ENCODE measurements around the gene ABHD13.
"Not testable (repeated sequence)": the region's sequence is repeated elsewhere in the genome, so short reads cannot be mapped to it uniquely, and the experiment has no call there.

The ABHD13 gene

DNA sequence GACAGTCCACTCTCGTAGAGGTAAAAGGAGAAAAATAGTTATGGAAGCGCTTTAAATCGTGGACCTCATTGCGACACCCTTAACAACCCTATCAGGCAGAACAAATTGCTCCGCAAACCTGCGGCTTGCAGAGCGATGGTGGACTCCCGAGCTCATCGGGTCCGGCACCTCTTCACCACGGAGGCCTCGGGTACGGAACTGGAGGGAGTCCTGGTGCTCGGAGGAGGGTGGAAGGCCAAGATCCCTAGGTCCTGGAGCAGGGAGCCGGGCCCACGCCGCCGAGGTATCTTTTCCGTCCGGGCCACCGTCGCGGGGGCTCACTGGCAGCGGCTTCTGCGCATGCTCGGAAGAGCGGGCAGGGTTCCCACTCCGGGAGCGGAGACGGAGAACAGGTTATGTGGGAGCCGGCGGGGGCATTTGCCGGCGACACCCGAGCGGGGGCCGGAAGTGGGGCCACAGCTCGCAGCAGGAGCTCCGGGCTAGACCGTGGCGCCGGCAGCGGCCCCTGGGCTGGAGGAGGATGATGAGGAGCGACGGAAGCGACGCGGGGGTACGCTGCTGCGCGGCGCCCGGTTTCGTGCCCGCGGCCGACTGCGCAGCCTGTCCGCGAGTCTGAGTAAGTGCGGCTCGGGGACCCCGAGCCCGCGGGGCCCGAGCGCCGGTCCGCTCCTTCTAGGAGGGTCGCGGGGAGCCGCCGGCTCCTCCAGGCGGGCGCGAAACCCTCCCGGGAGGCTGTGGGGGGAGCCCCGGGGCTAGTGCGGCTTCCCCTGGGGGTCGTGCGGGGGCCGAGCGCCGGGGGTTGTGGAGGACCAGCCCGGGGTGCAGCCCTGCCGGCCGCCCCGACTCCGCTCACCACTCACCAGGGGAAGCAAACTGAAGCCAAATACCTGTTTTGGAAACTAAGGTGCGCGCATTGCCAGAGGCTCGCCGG, at the start of gene ABHD13:
Gene ABHD13, plus strand, starts transcription at position 349 of the 931 bp plus-strand sequence. CDS start 10,827 bp downstream, outside the sequence.
- FAIRE-seq = peak; percentile 94

GRCh38 chr13:108168929-108169328, 49.3 kb upstream of the ABHD13 start:
- FAIRE-seq = no peak

- peak; percentile 91 for FAIRE-seq
Measured at GRCh38 chr13:108176685-108177274, 41.4 kb upstream of the ABHD13 start.

DNA sequence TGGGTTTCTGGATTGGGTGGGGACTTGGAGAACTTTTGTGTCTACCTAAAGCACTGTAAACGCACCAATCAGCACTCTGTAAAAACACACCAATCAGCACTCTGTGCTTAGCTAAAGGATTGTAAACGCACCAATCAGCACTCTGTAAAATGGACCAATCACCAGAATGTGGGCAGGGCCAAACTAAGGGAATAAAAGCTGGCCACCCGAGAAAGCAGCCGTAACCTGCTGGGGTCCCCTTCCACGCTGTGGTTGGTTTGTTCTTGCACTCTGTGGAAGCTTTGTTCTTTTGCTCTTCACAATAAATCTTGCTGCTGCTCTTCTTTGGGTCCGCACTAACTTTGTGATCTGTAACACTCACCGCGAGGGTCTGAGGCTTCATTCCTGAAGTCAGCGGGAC, 40.1 kb upstream of the ABHD13 start:
- no peak for FAIRE-seq

GRCh38 chr13:108182652-108183051, 35.5 kb upstream of the ABHD13 start:
- FAIRE-seq = no peak

GRCh38 chr13:108185223-108185622, 33.0 kb upstream of the ABHD13 start:
- no peak for FAIRE-seq

DNA sequence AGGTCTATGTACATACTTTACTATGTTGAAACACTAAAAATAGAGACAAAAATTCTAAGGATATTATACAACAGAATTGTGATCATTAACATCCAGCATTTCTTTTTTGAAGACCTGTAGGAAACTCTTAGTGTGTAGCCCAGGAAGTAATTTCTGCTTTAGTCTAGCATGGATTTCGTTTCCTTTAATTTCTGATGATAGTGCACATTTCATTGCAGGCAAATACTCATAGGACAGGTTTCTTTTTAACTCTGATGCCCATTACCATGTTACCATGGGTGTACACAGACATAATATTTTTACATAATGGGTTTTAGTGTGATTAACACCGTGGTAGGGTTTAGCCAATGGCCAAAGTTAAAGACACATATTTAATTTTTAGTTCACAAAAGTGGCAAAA, 29.9 kb upstream of the ABHD13 start:
- FAIRE-seq = no peak

GRCh38 chr13:108190897-108191296, 27.3 kb upstream of the ABHD13 start:
- no peak for FAIRE-seq

GRCh38 chr13:108193806-108194205, 24.4 kb upstream of the ABHD13 start:
- FAIRE-seq = no peak

GRCh38 chr13:108194435-108194936, 23.7 kb upstream of the ABHD13 start:
- FAIRE-seq = no peak

- FAIRE-seq = no peak
Measured at GRCh38 chr13:108195146-108195545, 23.0 kb upstream of the ABHD13 start.

DNA sequence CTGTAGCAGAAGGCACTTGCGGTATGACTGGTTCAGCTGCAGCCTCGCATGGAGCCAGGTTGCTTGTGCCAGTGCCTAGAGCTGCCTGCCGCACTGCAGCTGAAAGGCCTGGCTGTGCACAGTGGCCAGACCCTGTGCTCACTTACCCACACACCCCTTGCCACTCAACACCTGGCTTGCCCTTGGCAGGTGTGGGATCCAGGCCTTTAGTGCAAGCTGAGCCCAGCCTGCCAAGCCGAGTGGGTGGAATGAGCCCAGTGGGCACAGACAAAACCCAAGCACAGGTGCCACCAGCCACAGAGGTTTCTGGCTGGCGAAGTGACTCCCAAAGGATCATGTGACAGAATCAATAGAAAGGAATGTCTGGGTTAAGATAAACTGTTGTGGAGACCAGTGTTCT, 22.3 kb upstream of the ABHD13 start:
- FAIRE-seq = no peak

GRCh38 chr13:108200781-108201398, 17.3 kb upstream of the ABHD13 start:
- no peak for FAIRE-seq

DNA sequence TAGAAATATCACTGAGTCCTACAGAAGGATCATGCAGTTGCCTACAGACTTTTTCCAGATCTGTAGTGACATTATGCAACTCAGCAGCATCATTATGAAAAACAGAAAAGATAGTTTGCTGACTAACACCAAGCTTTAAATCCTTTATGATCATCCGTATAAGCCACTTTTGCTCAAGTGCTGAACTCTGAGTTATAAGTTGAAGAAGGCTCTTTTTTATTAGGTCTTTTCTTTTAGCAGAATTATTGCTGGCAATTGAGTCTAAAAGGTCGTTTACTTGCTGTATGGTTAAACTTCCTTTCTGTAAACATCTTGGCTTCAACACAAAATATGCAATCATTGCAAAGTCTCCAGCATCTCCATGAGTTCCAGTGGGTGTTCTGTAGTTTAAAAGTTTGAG, 7.6 kb upstream of the ABHD13 start:
- no peak for FAIRE-seq

GRCh38 chr13:108212886-108213285, 5.3 kb upstream of the ABHD13 start:
- no peak for FAIRE-seq

GRCh38 chr13:108213946-108214345, 4.2 kb upstream of the ABHD13 start:
- FAIRE-seq = no peak

DNA sequence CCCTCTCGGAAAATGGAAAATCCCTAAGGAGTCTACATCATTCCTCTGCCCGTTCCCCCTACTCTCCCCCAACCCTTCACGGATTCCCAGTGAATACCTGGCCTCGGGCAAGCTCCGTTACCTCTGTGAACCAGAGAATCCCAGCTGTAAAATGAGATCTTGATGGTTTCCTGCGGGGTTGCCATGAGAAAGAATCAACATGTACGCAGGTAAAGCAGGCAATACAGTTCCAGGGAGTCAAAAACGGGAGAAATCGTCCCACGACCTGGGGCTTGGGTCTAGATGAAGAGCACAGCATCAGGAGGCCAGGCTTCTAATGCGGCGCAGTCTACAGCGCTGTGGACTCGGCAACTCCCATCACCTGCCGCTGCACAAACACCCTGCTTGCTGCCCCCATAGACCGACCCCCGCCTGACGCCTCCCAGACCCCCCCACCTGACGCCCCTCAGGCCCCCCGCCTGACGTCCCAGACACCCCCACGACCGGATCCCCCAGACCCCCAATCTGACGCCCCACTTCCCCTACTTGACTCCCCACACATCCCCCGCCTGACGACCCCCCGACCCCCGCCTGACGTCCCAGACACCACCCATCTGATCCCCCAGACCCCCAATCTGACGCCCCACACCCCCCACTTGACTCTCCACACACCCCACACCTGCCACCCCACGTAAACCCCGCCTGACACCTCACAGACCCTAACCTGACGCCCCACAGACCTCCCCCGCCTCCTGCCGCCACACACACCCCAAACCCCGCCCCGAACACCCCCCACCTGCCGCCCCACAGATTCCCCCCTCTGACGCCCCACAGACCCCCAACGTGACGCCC, 3.5 kb upstream of the ABHD13 start:
- FAIRE-seq = no peak

- peak; percentile 41 for FAIRE-seq
Measured at GRCh38 chr13:108215436-108215835, 2.8 kb upstream of the ABHD13 start, which contains the start of gene LIG4. Gene LIG4, minus strand, starts transcription at chr13:108215536. Its CDS starts 4,268 bp downstream, at chr13:108211268.

GRCh38 chr13:108217307-108218043, 717 bp upstream of the ABHD13 start:
- not testable (repeated sequence) for FAIRE-seq

GRCh38 chr13:108220041-108220440, 1.8 kb downstream of the ABHD13 start:
- FAIRE-seq = no peak

- FAIRE-seq = no peak
Measured at GRCh38 chr13:108223687-108224503, 5.7 kb downstream of the ABHD13 start.
